GM23338 (cell line): ENCODE data around the gene TYRO3. TPM values are rescaled to one million over a fixed set of nuclear protein-coding genes. Genes with fewer than 3 reads are reported as not detected.
A peak's percentile ranks its signal among the peaks of the same experiment; 100 is the strongest.

Experiments
- ATAC-seq: fragments of 200-7000 bp; cut with Tn5 transposase; 3 replicates; pipeline ENCODE4 v1.9.1; 2020
- DNase-seq: peaks from one replicate; pipeline ENCODE4 v3.0.0-alpha.2; 2015; ENCODE audit warnings: low spot score
- H2AFZ ChIP-seq: fragments of 200-600 bp; sonication (generic); 2 replicates; pipeline ENCODE4 v1.8.0; 2016; ENCODE audit warnings: antibody characterized with exemption, mild to moderate bottlenecking, moderate library complexity
- H3F3A ChIP-seq: fragments of 200-600 bp; sonication (generic); replicated peaks from 2 replicates; pipeline ENCODE4 v1.8.0; 2017; ENCODE audit warnings: antibody characterized with exemption, mixed run types, low read depth
- H3K27ac ChIP-seq: fragments of 200-600 bp; sonication (generic); 2 replicates; pipeline ENCODE4 v1.6.1; 2016; ENCODE audit warnings: low read depth
- H3K27me3 ChIP-seq: fragments of 200-600 bp; sonication (generic); 2 replicates; pipeline ENCODE4 v1.8.0; 2016; ENCODE audit warnings: mild to moderate bottlenecking, mixed run types, moderate library complexity; ENCODE audit not compliant: insufficient read depth
- H3K36me3 ChIP-seq: fragments of 200-600 bp; sonication (generic); 2 replicates; pipeline ENCODE4 v1.8.0; 2016; ENCODE audit warnings: mild to moderate bottlenecking; ENCODE audit not compliant: insufficient read depth
- H3K4me1 ChIP-seq: fragments of 200-600 bp; sonication (generic); 2 replicates; pipeline ENCODE4 v1.8.0; 2016; ENCODE audit warnings: mild to moderate bottlenecking, moderate library complexity; ENCODE audit not compliant: insufficient read depth
- H3K4me2 ChIP-seq: fragments of 200-600 bp; sonication (generic); 2 replicates; pipeline ENCODE4 v1.7.1; 2017; ENCODE audit warnings: mixed run types
- H3K4me3 ChIP-seq: fragments of 200-600 bp; sonication (generic); 2 replicates; pipeline ENCODE4 v1.6.1; 2016; ENCODE audit warnings: mixed run types
- H3K79me2 ChIP-seq: fragments of 200-600 bp; sonication (generic); replicated peaks from 2 replicates; pipeline ENCODE4 v1.8.0; 2017; ENCODE audit warnings: mild to moderate bottlenecking; ENCODE audit not compliant: insufficient read depth
- H3K9me2 ChIP-seq: fragments of 200-600 bp; sonication (generic); 2 replicates; pipeline ENCODE4 v1.8.0; 2017; ENCODE audit not compliant: insufficient read depth
- H4K20me1 ChIP-seq: fragments of 200-600 bp; sonication (generic); replicated peaks from 2 replicates; pipeline ENCODE4 v1.8.0; 2017; ENCODE audit warnings: mild to moderate bottlenecking; ENCODE audit not compliant: insufficient read depth
- H3K27ac Mint-ChIP-seq: 2 replicates; pipeline ENCODE4 v1.8.0; 2020; ENCODE audit warnings: inconsistent platforms, mild to moderate bottlenecking, moderate library complexity, mixed read lengths
- H3K27me3 Mint-ChIP-seq: 3 replicates; pipeline ENCODE4 v1.8.0; 2022; ENCODE audit warnings: low read depth, mild to moderate bottlenecking, moderate library complexity, mixed read lengths, inconsistent platforms; ENCODE audit not compliant: insufficient read depth, poor library complexity
- H3K36me3 Mint-ChIP-seq: 3 replicates; pipeline ENCODE4 v1.8.0; 2021; ENCODE audit warnings: low read depth, mild to moderate bottlenecking, inconsistent platforms, moderate library complexity, mixed read lengths
- H3K4me1 Mint-ChIP-seq: 3 replicates; pipeline ENCODE4 v1.8.0; 2020; ENCODE audit warnings: mild to moderate bottlenecking, inconsistent platforms, mixed read lengths
- H3K4me3 Mint-ChIP-seq: 3 replicates; pipeline ENCODE4 v1.8.0; 2021; ENCODE audit warnings: moderate library complexity, mild to moderate bottlenecking, inconsistent platforms, mixed read lengths
- H3K9me3 Mint-ChIP-seq: 3 replicates; pipeline ENCODE4 v1.8.0; 2020; ENCODE audit warnings: moderate library complexity, mild to moderate bottlenecking, inconsistent platforms, mixed read lengths
- CREB1 ChIP-seq: fragments of 250-450 bp; sonication (Bioruptor Pico); IDR thresholded peaks from 2 replicates; pipeline ENCODE4 v1.5.0; 2020; ENCODE audit warnings: low read depth, mild to moderate bottlenecking, moderate library complexity
- CTCF ChIP-seq, 2 experiments: fragments of 200-600 bp in 1 of 2; sonication (generic) in 1 of 2; conservative IDR thresholded peaks; 2 replicates each; pipeline versions ENCODE4 v1.5.1 to v1.6.1; 2016 to 2017; ENCODE audit warnings: antibody characterized with exemption in 2 of 2, low read depth in 2 of 2, mild to moderate bottlenecking in 2 of 2, moderate library complexity in 1 of 2
- ETS1 ChIP-seq: IDR thresholded peaks from 2 replicates; pipeline ENCODE4 v1.6.1; 2016; ENCODE audit warnings: antibody characterized with exemption
- EZH2 ChIP-seq: fragments of 200-600 bp; sonication (generic); IDR thresholded peaks from one replicate; pipeline ENCODE4 v1.8.0; 2017; ENCODE audit warnings: antibody characterized with exemption, mild to moderate bottlenecking, low read depth; ENCODE audit not compliant: unreplicated experiment
- EZH2phosphoT487 ChIP-seq: fragments of 200-600 bp; sonication (generic); IDR thresholded peaks from one replicate; pipeline ENCODE4 v1.8.1; 2018; ENCODE audit warnings: antibody characterized with exemption; ENCODE audit not compliant: unreplicated experiment
- JUNB ChIP-seq: IDR thresholded peaks from one replicate; pipeline ENCODE4 v1.6.1; 2016; ENCODE audit warnings: antibody characterized with exemption; ENCODE audit not compliant: unreplicated experiment
- NANOG ChIP-seq: IDR thresholded peaks from 2 replicates; pipeline ENCODE4 v1.6.1; 2016; ENCODE audit warnings: antibody characterized with exemption, borderline replicate concordance
- POLR2AphosphoS5 ChIP-seq: IDR thresholded peaks from 2 replicates; pipeline ENCODE4 v1.6.1; 2016; ENCODE audit warnings: antibody characterized with exemption, low read depth
- REST ChIP-seq: IDR thresholded peaks from one replicate; pipeline ENCODE4 v1.6.1; 2018; ENCODE audit warnings: antibody characterized with exemption; ENCODE audit not compliant: unreplicated experiment
- STAT1 ChIP-seq: IDR thresholded peaks from one replicate; pipeline ENCODE4 v1.6.1; 2016; ENCODE audit warnings: antibody characterized with exemption; ENCODE audit not compliant: unreplicated experiment
- ZNF331 ChIP-seq: fragments of 250-450 bp; sonication (Bioruptor Pico); IDR thresholded peaks from 2 replicates; pipeline ENCODE4 v1.5.0; 2020; ENCODE audit warnings: low read depth, mild to moderate bottlenecking, moderate library complexity
- polyA plus RNA-seq: library from polyadenylated mRNA; unstranded; fragments of >200 nt; fragmentation: Nextera tagmentation; extraction: Ambion mirVana; gene quantifications from 2 replicates; pipeline ENCODE4 v1.2.1, GENCODE V29; 2016
- total RNA-seq: library from RNA; depleted of rRNA; stranded (reverse); fragments of >200 nt; shearing (Covaris generic); gene quantifications from 2 replicates; pipeline ENCODE4 v1.2.3, GENCODE V29; 2014

TYRO3 gene
- total and polyA plus RNA-seq, 2 experiments from 2014 or later = 32.6 to 61.0 TPM

- TF ChIP-seq CTCF (conservative IDR thresholded peaks at IDR 0.05; ENCODE audit: low read depth in 2 of 2) = no peak
- TF ChIP-seq ETS1 = no peak
- no peak for TF ChIP-seq JUNB
- no peak for TF ChIP-seq REST
- no peak for TF ChIP-seq EZH2
- no peak for TF ChIP-seq POLR2AphosphoS5
- no peak for TF ChIP-seq EZH2phosphoT487
- no peak for TF ChIP-seq ZNF331 (CRISPR knock-in tag)
- TF ChIP-seq CREB1 (CRISPR knock-in tag) = no peak
Measured at GRCh38 chr15:41536866-41537265, 22.1 kb upstream of the TYRO3 start (continued).

GRCh38 chr15:41543521-41543870 lies 15.5 kb upstream of the TYRO3 start:
- Histone ChIP-seq H3K27ac (peak overlapping the region; percentile 89), H3K4me3 (peak overlapping the region; percentile 84), H3K9me2 (no peaks in the 10 kb centered on the region), H3K79me2 (peaks cover 33% of the 10 kb centered on the region), H3K27me3 (no peaks in the 10 kb centered on the region), H4K20me1 (peaks cover 5% of the 10 kb centered on the region; the same call in 1 of the 2 replicates), H3K4me1 (no peaks in the 10 kb centered on the region), H2AFZ (0 out of 2 replicates have a peak overlapping the region, but pooled peaks have one; percentile 57), H3K4me2 (peak overlapping the region; percentile 85), H3F3A (no peaks in the 10 kb centered on the region), H3K36me3 (no peaks in the 10 kb centered on the region)
- ATAC-seq (no peak), DNase-seq (no peak)
- H3K4me3 Mint-ChIP-seq = peak overlapping the region; percentile 90
- H3K27ac Mint-ChIP-seq = peak overlapping the region; percentile 97
- H3K4me1 Mint-ChIP-seq = peaks cover 2% of the 10 kb centered on the region; the same call in 2 of the 3 replicates
- H3K36me3 Mint-ChIP-seq = no peaks in the 10 kb centered on the region
- H3K9me3 Mint-ChIP-seq = no peaks in the 10 kb centered on the region
- peaks cover 5% of the 10 kb centered on the region for H3K27me3 Mint-ChIP-seq
- TF ChIP-seq ETS1 (no peak), NANOG (no peak), STAT1 (no peak), CTCF (conservative IDR thresholded peaks at IDR 0.05; ENCODE audit: low read depth in 2 of 2) (no peak), EZH2 (no peak), EZH2phosphoT487 (no peak)
